Measurements from ENCODE around the gene PDE4D. TPM values are rescaled to one million over a fixed set of nuclear protein-coding genes. Genes with fewer than 3 reads are reported as not detected.

The PDE4D gene
- total RNA-seq, 6 experiments from 2014 or later: 1.6 to 10.3 (median 5.6) TPM

GRCh38 chr5:59542851-59543820 lies 350.4 kb downstream of the PDE4D start:
- peaks cover 0 to 28% (median 4%) of the 10 kb centered on the region in 4 donors for H3K4me1 ChIP-seq
- no peaks in the 10 kb centered on the region for H3K9me3 ChIP-seq
- H3K27ac ChIP-seq: peak overlapping the region in 2 of 3 donors; percentile 27 to 74
- TF ChIP-seq POLR2A (IDR thresholded peaks at IDR 0.05): no peak
- no peak for TF ChIP-seq CTCF (IDR thresholded peaks at IDR 0.05)
- H3K4me3 ChIP-seq: no peak overlapping the region
- H3K27me3 ChIP-seq: no peaks in the 10 kb centered on the region
- DNase-seq (peak; percentile 39 to 60 (median 54)), ATAC-seq (peak; percentile 78 to 88 (median 86))
- intact Hi-C loops (cut with DNase I): no loop called here
- 21% methylated on average over 6 of the region's 6 CpGs for WGBS (ENCODE audit: insufficient coverage, low coverage, low lambda C conversion rate, missing lambda C conversion rate)
- no peaks in the 10 kb centered on the region for H3K36me3 ChIP-seq

GRCh38 chr5:59542306-59542705 lies 351.2 kb downstream of the PDE4D start:
- TF ChIP-seq POLR2A (IDR thresholded peaks at IDR 0.05) (no peak), CTCF (IDR thresholded peaks at IDR 0.05) (no peak)
- Histone ChIP-seq H3K27ac (no peak overlapping the region), H3K36me3 (no peaks in the 10 kb centered on the region), H3K4me3 (no peak overlapping the region), H3K4me1 (peaks cover 0 to 24% (median 4%) of the 10 kb centered on the region in 4 donors), H3K9me3 (no peaks in the 10 kb centered on the region), H3K27me3 (no peaks in the 10 kb centered on the region)
- DNase-seq (no peak), ATAC-seq (no peak)
- intact Hi-C loops (cut with DNase I): no loop called here

GRCh38 chr5:59540366-59540765 lies 353.2 kb downstream of the PDE4D start:
- H3K27ac ChIP-seq: no peak overlapping the region
- no peak overlapping the region for H3K4me3 ChIP-seq
- H3K36me3 ChIP-seq: no peaks in the 10 kb centered on the region
- H3K9me3 ChIP-seq: no peaks in the 10 kb centered on the region
- peaks cover 0 to 24% (median 4%) of the 10 kb centered on the region in 4 donors for H3K4me1 ChIP-seq
- ATAC-seq (no peak), DNase-seq (no peak)
- no peaks in the 10 kb centered on the region for H3K27me3 ChIP-seq
- intact Hi-C loops (cut with DNase I): no loop called here
- 84% methylated on average over 2 of the region's 2 CpGs for WGBS (ENCODE audit: insufficient coverage, low coverage, low lambda C conversion rate, missing lambda C conversion rate)
- TF ChIP-seq POLR2A (IDR thresholded peaks at IDR 0.05): no peak
- no peak for TF ChIP-seq CTCF (IDR thresholded peaks at IDR 0.05)

GRCh38 chr5:59538750-59539121 lies 354.8 kb downstream of the PDE4D start:
- TF ChIP-seq POLR2A (IDR thresholded peaks at IDR 0.05) (no peak), CTCF (IDR thresholded peaks at IDR 0.05) (no peak)
- Histone ChIP-seq H3K36me3 (no peaks in the 10 kb centered on the region), H3K4me3 (no peak overlapping the region), H3K27ac (no peak overlapping the region), H3K27me3 (no peaks in the 10 kb centered on the region), H3K4me1 (peaks cover 0 to 14% (median 4%) of the 10 kb centered on the region in 4 donors), H3K9me3 (no peaks in the 10 kb centered on the region)
- ATAC-seq (no peak), DNase-seq (no peak)
- intact Hi-C loops (cut with DNase I): no loop called here

All from right lobe of liver (tissue), 6 donors.